ENCODE measurements around the gene OXGR1.
"Not testable (repeated sequence)": the region's sequence is repeated elsewhere in the genome, so short reads cannot be mapped to it uniquely, and the experiment has no call there.

OXGR1 gene

GRCh38 chr13:97004886-97005285 lies 10.6 kb upstream of the OXGR1 start:
- no peak for DNase-seq

- no peak for DNase-seq
Observed at GRCh38 chr13:97004096-97004876, 10.0 kb upstream of the OXGR1 start.

- no peak for DNase-seq
Observed at GRCh38 chr13:97003071-97003470, 8.8 kb upstream of the OXGR1 start.

- no peak for DNase-seq
Observed at GRCh38 chr13:97002581-97002980, 8.3 kb upstream of the OXGR1 start.

- no peak for DNase-seq
Observed at GRCh38 chr13:97001636-97002035, 7.4 kb upstream of the OXGR1 start.

GRCh38 chr13:97000295-97000925 lies 6.1 kb upstream of the OXGR1 start:
- DNase-seq = no peak

- DNase-seq = no peak
Observed at GRCh38 chr13:96999091-96999490, 4.8 kb upstream of the OXGR1 start.

- no peak for DNase-seq
Observed at GRCh38 chr13:96998051-96998450, 3.8 kb upstream of the OXGR1 start.

GRCh38 chr13:96996886-96997285 lies 2.6 kb upstream of the OXGR1 start:
- no peak for DNase-seq

GRCh38 chr13:96996107-96996506 lies 1.8 kb upstream of the OXGR1 start:
- DNase-seq = no peak

GRCh38 chr13:96994858-96995243 lies 575 bp upstream of the OXGR1 start:
- no peak for DNase-seq

GRCh38 chr13:96993634-96994016 lies 651 bp downstream of the OXGR1 start:
- no peak for DNase-seq

GRCh38 chr13:96992633-96993032 lies 1.6 kb downstream of the OXGR1 start:
- no peak for DNase-seq

- DNase-seq = no peak
Observed at GRCh38 chr13:96991072-96991471, 3.2 kb downstream of the OXGR1 start.

GRCh38 chr13:96988441-96988840 lies 5.8 kb downstream of the OXGR1 start:
- DNase-seq = no peak

GRCh38 chr13:96984051-96984508 lies 10.2 kb downstream of the OXGR1 start:
- DNase-seq = no peak

- DNase-seq = no peak
Observed at GRCh38 chr13:96982672-96983071, 11.6 kb downstream of the OXGR1 start.

- not testable (repeated sequence) for DNase-seq
Observed at GRCh38 chr13:96979861-96980260, 14.4 kb downstream of the OXGR1 start.

- DNase-seq = no peak
Observed at GRCh38 chr13:96968027-96968426, 26.2 kb downstream of the OXGR1 start.

- DNase-seq = no peak
Observed at GRCh38 chr13:96967248-96967745, 27.0 kb downstream of the OXGR1 start.

GRCh38 chr13:96966415-96967102 lies 27.7 kb downstream of the OXGR1 start:
- no peak for DNase-seq

- DNase-seq = no peak
Observed at GRCh38 chr13:96963786-96964475, 30.3 kb downstream of the OXGR1 start.

- DNase-seq = no peak
Observed at GRCh38 chr13:96960379-96960778, 33.9 kb downstream of the OXGR1 start.
